GM21360 (cell line): ENCODE results near the gene MTHFSD.

Source experiments
- ATAC-seq: cut with Tn5 transposase; IDR thresholded peaks from one replicate; pipeline ENCODE4 v1.9.1; 2021; ENCODE audit warnings: mild to moderate bottlenecking, moderate library complexity; ENCODE audit not compliant: unreplicated experiment

Gene MTHFSD

DNA sequence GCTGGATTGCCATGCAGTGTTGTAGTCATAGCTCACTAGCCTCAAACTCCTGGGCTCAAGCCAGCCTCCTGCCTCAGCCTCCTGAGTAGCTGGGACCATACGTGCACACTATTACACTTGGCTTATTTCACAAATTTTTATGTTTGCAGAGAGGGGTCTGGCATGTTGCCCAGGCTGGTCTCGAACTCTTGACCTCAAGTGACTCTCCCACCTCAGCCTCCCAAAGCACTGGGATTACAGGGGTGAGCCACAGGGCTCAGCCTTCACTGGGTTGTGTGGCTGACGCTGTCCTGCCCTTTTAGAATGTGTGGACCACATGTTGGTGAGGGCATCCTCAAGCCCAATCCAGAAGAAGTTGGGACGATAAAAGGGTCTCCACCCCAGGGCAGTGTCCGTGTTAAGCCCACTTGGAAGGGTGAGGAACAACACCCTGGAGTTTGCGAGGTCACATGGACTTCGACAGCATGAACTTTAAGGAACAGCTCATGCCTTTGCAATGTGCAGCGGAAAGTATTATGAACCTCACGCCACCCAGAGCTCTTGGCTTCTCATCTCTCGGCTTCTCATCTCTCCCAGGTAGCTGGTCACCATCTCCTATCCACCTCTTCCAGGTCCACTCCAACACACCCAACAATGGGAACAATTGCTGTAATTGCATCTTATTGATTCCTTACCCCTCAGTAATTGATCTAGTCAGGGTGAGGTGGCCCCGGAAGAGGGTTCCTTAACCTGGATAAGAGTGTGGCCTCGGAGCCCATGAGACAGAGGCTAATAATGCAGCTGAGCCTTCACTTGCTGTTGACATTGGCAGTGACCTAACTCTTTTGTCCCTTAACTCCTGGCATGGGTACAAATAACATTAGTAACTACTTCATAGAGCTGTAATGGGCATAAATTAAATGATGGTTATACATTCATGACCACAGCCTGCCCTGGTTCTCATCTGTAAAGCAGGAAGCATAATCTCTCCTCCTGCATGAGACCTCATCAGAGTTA lies 30.0 kb upstream of the MTHFSD start:
- ATAC-seq: no peak

DNA sequence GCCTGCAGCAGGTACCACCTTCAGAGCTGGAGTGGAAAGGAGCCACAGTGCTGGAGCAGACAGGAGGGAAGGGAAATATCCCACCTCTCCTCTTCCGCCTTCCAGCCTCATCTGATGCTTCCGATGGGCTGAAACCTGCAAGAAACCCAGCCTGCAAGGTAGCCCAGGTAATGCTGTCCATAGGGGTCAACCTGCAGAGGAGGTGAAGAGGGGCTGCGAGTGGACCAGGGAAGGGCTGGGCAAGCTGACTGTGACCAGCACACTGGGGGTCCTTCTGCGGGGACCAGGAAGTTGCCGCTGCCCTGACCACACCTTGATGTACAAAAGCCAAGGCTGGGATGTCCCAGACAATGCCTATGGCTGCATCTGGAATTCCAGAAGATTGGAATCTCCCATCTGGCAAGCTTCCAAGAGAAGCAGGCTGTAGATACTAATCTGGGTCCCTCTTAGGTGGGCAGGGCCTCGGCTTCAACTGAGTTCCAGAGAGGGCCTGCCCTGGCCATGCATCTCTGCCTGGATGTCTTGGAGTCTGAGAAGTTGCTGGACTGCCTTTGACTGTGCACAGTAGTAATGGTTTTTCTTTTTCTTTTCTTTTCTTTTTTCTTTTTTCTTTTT lies 29.1 kb upstream of the MTHFSD start:
- no peak for ATAC-seq

DNA sequence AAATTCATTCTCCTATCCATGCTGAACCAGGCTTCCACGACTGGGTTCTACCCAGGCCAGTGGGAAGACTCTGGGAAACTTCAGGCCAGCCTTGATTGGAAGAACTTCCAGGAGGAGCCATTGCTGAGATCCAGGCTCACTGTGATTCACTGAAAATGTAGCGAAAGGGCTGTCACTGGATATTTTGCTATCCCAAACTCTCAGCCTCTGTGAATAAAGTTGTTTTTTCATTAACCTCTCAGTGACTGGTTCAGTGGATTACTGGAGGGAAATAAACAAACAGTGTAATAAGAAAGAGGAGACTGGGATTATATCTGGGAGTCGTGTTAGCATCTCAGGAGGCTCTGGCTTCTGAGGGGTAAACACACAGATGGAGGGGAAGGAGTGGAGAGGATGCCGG lies 26.4 kb upstream of the MTHFSD start:
- no peak for ATAC-seq

DNA sequence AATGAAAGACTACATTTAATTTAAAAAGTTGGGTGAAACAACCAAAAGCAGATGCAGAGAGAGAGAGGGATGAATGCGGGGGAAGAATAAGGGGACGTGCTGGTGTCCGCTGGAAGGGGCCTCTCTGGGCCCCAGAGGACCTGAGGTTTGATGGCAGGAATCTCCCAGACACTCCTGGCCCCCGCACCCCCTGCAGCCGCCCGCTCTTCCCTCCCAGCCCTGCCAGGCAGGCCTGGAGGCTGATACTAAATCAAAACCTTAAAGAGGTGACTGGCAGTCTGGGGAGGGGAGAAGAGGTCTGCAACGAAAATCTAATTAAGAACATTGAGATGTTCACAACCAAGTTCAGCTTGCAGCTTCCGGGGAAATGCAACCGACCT lies 25.7 kb upstream of the MTHFSD start:
- no peak for ATAC-seq

DNA sequence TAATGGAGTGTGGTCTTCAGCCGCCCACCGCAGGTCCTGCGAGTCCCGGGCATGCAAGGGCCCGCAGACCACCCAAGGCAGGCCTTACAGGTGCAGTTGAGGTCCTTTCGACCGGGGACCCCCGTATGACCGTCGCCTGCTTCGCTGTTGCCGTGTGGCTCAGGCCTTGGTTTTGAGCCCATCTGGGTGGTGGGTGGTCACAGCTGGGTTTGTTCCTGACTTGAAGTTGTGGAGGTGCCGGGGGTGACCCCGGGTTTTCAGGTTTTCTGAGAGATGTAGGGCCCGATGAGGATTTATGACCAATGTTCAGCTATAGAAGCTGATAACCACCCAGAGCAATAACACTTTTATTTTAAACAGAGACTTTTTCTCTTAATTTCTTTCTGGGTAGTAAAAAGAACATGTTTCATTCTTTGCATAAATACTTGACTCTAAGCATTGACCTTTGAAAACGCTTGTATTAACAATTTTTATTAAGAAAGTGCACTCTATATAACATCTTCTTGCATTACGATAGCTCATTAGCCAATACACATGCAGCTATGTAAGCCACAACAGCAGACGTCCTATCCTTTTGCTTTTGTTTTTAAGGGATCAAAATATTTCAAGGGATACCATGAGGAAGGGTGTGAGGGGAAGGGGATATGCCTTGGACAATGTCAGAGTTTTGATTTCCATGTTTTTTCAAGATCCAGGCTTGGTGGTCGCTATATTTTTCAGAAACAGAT lies 25.2 kb upstream of the MTHFSD start:
- no peak for ATAC-seq

DNA sequence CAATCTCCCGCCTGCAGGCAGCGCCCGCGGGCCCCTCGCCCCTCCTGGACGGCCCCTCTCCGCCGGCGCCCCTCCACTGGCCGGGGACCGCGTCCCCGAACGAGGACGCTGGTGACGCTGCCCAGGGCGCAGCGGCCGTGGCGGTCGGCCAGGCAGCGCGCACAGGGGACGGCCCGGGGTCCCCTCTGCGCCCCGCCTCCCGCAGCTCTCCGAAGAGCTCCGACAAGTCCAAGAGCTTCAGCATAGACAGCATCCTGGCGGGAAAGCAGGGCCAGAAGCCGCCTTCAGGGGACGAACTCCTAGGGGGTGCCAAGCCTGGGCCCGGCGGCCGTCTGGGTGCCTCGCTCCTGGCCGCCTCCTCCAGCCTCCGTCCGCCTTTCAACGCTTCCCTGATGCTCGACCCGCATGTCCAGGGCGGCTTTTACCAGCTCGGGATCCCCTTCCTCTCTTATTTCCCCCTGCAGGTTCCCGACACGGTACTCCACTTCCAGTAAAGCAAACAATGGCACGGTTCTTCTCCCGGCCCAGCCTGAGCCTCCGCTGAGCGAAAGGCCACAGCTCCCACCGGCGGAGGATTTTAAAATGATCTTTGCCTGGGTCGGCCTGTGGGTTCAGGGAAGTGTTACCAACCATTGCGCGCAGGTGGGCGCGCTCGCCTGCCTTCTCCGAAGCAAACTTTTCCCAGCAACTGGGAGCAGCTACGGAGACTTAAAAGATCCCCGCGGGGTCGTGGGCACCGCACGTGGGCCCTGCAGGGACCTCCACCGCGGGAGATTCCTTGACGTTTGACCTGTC lies 24.4 kb upstream of the MTHFSD start:
- ATAC-seq: no peak

DNA sequence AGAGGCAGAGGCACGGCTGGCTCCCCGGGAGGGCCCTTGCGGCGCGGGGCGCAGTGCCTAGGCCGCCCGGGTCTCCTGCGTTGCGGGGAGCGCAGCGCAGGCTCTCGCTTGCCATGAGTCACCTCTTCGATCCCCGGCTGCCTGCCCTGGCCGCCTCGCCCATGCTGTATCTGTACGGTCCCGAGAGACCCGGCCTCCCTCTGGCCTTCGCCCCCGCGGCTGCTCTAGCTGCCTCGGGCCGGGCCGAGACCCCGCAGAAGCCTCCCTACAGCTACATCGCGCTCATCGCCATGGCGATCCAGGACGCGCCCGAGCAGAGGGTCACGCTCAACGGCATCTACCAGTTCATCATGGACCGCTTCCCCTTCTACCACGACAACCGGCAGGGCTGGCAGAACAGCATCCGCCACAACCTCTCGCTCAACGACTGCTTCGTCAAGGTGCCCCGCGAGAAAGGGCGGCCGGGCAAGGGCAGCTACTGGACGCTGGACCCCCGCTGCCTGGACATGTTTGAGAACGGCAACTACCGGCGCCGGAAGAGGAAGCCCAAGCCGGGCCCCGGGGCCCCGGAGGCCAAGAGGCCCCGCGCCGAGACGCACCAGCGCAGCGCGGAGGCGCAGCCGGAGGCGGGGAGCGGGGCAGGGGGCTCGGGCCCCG lies 23.7 kb upstream of the MTHFSD start:
- no peak for ATAC-seq

DNA sequence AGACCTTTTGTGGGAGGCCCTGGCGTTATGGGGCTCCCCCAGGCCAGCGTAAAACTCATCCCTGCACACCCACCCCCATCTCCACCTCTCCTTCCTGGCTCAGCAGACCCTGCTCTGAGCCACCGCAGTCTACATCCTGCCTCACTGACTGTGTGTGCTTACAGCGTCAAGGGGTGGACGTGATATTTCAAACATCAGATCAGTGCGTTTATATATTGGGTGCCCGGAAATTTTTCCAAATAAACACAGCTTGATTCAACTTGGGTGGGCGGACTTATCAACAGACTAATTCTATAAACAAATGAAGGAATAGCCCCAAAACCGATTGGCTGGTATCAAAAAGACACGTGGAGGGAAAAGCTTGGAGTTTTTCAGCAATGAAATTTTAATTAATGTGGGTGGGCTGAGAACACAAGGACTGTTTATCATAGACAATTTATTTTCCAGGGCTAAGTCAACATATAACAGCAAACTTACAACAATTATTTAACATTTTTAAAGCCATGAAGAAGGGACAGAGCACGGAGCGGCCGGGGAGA lies 23.1 kb upstream of the MTHFSD start, which contains the start of gene FOXL1:
FOXL1 (plus strand) TSS at position 489 of the 539 bp plus-strand sequence. CDS start 175 bp downstream, outside the sequence.
- ATAC-seq: no peak

DNA sequence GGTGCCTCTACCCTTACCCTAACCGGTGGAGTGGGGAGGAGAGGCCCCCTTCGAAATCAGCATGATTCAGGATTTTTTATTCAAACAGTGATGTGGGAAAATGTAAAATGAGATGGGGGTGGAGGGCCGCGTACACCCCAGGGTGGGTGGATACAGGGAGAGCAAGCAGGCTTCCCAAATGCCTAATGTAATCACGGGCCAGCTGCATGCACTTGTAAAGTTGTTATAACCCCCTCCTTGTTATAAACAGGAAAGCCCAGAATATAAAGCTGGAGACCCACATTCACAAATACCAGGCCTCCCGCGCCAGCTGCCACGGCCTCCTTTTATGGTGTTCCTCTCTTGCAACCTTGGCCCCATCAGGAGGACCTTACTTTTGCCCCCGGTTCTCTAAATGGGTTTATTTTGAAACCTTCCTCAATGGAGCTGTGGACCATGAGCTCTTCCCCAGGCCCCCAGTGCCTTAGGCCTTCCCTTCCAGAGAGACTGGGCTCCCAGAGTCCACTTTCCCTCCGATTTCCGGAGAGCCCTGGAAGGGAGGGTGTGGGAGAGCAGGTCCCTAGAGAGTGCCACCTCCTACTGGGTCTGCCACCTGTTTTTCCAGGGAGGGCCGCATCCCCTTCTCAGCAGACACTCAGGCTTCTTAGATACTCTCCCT lies 22.4 kb upstream of the MTHFSD start:
- ATAC-seq: no peak

DNA sequence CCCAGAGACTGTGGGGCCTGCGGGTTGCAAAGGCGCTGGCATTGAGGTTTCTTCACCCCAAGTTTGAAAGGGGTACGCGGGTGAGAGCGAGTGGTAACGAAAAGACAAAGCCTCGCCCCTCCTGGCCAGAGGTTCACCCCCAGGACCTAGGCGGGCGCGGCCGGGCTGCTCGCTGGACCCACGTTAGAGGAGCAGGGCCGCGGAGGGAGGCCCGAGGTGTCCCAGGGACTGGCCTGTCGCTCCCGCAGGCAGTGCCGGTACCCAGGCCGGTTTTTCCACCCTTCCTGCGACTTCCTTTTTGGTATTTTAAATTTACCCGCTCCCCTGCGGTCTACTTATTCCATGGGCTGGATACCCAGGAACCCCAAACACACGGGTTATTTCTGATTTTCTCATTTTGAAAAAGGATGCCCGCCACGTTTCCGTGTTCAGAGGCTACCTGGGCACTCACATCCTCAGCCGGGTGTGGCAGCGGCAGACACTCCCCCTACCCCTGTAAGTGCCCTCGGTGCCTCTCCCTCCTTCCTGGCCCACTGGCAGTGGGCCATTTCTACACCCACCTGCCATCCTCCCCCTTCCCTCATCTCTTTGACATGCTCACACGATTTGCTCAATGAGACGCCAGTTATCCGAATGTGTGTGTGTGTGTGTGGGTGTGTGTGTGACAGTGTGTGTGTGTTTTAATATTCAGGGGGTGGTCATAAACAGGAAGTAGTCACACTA lies 21.7 kb upstream of the MTHFSD start:
- no peak for ATAC-seq

DNA sequence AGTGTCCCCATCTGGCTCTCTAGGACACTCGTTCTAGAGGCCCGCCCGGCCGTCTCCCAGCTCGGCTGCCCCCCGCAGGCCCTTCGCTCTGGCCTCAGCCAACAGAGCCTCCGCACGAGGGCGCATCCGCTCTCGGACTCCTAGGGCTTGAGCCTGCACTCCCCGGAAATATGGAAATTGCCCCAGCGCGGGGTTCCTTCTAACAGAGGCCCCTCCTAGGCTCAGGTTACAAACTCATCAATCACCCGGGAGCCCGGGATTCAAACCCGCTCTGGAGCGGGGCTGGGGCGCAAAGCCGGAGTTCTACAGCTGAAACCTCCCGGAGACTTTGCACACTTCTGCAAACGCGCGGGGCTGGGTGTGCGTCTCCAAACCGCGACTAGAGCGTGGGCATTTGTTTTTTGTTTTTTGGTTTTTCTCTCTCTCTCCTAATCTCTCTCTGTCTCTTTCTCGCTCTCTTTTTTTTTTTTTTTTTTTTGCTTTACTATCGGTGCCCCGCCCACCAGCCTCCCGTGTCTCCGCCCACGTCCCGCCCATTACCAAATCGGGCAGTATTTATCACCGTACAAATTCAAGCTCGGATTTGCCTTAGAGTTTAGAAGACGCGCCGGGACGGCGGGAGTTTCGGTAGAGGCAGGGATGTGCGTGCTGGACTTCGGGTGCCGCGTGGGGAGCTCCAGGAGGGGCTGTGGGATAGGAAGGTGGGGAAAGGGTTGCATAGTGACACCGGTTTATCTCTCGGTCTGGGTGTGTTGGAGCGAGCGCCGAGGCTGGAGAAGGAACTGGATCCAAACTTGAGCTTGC lies 20.9 kb upstream of the MTHFSD start:
- ATAC-seq: no peak

DNA sequence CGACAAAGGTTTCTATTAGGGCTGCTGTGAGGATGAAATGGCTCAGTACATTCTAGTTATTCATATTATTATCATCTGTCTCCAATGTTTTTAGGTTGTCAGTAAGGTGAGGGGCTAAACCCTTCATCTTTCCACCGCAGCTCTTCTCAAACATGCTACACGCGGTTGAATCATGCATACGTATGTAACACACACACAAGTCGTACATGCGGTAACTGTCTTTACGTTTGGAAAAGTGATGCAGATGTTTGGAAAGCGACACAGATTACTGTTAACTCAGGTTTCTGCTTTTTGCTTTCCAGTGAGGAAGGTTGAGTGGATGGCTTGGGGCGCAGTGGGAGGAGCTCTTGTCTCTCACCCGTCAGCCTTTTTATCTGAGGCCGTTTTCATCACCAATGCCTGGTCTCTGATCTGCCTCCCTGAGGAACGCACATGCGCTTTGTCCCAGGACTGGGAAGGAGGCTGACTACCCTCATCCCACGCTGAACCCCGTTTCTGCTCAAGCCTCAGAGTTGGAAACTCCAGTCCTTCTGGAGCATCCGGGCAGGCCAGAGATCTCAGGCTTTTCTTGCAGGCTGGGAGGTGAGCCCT lies 20.2 kb upstream of the MTHFSD start:
- ATAC-seq: no peak

DNA sequence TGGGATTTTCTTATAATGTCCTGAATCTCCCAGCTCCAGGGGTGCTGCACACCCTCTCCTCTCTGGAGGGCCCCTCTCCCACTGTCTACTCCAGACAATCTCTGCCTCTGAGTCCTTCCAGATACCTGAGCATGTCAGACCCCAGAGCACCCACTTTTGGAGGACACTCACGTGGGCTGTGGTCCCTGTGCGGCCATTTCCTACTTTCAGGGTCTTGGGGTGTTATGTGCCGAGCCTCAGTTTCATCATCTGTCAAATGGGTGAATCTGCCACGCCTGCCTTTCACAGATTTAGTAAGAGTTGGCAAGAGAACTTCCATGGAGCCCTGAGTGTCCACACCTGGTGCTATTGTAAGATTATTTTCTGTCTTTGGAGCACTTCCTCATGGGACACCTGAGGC lies 19.6 kb upstream of the MTHFSD start:
- ATAC-seq: no peak

DNA sequence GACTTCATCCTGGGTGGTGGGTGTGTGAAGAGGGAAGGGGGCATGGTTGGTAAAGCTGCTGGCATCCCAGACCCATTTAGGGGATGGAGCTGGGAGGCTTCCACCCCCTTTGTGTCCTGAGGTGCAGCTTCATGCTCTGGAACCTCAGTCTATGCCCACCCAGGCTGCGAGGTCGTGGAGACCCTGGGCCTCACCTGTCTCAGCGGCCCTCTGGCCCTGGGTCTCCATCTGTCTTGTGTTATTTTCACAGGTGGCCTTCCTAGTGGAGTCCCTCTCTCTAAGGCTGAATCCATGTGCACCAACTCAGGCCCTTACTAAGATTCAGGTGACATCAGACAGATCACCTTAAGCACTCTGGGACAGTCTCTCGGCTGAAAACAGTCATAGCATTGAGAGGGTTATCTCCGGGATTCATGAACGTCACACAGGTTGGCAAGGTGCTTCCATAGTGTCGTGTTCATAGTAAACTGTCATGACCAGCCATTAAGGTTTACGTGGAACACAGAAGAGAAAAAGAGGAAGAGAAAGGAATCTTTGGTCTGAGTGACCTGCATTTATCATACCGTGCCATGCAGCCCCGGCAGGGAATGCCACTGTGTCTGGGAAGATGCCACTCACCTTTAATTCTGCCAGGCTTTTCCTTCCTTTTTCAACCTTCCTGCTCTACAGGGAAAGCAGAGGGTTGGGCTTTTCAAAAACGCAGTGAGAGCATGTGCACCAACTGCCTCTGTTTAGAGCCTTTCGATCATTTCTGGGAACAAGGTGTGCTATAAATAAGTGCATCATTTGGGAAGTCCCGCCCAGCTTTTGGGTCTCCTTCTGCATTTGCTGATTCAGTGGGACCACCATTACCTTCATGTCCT lies 18.8 kb upstream of the MTHFSD start:
- ATAC-seq: no peak

DNA sequence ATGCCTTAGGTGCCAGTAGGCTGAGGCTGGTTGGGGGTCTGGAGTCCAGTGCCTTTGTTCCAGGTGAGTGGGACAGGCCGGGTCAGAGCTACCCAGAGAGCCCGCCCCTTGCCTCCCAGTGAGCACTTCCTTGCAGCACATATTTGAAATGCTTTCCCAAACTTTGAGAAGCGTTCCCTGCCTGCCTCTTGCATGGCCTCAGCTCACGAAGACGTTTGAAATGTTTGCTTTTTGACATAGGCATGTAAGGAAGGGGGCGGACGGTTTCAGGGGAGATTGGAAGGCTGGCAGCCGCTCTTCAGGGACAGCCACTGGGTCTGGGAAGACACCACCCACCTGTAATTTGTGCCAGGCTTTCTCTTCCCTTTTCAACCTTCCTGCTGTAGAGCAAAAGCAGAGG lies 18.2 kb upstream of the MTHFSD start:
- no peak for ATAC-seq

DNA sequence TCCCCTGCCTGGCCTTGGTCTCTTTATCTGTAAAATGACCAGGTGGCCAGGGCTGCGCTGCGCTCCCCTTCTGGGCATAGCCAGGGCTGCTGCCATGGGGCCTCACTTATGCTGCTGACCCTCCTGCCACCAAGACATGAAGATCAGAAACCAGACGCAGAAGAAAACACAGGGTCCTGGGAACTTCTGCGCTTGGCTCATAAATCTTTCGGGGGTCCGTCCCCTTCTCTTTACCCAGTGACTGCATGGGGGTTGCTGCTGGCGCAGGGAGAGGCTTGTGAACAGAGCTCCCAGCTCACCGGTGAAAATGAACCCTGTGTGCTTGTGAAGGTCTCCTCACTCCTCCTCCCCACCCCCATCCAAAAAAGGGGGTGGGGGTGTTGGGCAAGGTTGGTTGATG lies 17.6 kb upstream of the MTHFSD start:
- ATAC-seq: no peak
